OCI-LY7 (cell line): ENCODE data around the gene OR6A2. TPM values are rescaled to one million over a fixed set of nuclear protein-coding genes. Genes with fewer than 3 reads are reported as not detected.

Experiments used
- BruUV-seq: library from RNA; stranded (reverse); fragments of 400-500 nt; replicated peaks from 2 replicates; lab custom pipeline; 2021; lab: Mats Ljungman, UMichigan
- CTCF ChIA-PET: fragments of 300-600 bp; sonication (Branson Sonifier 250); formaldehyde crosslinking; loops from one replicate; lab custom pipeline; 2022; ENCODE audit warnings: antibody characterized with exemption; ENCODE audit not compliant: unreplicated experiment; lab: Charles Lee
- POLR2A ChIA-PET: fragments of 300-600 bp; sonication (Branson Sonifier 250); formaldehyde crosslinking; loops from one replicate; lab custom pipeline; 2022; ENCODE audit warnings: antibody characterized with exemption; lab: Charles Lee
- DNase-seq: peaks from one replicate; pipeline ENCODE4 v3.0.0-alpha.2; 2015; ENCODE audit warnings: low spot score
- H2AFZ ChIP-seq: fragments of 200-600 bp; sonication (generic), shearing (Covaris generic); 2 replicates; pipeline ENCODE4 v1.6.1; 2014; ENCODE audit warnings: mild to moderate bottlenecking, antibody characterized with exemption, low read length, moderate library complexity
- H3K27ac ChIP-seq: fragments of 200-600 bp; sonication (generic); 2 replicates; pipeline ENCODE4 v1.5.1; 2014; ENCODE audit warnings: mixed run types, low read depth, mild to moderate bottlenecking, moderate library complexity, low read length, inconsistent platforms; ENCODE audit not compliant: poor library complexity, severe bottlenecking
- H3K36me3 ChIP-seq: fragments of 200-600 bp; sonication (generic); 2 replicates; pipeline ENCODE4 v1.6.1; 2014; ENCODE audit warnings: mild to moderate bottlenecking, antibody characterized with exemption, low read length, moderate library complexity, mixed read lengths; ENCODE audit not compliant: insufficient read depth
- H3K4me1 ChIP-seq: fragments of 200-600 bp; sonication (generic); 2 replicates; pipeline ENCODE4 v1.5.1; 2014; ENCODE audit warnings: mild to moderate bottlenecking, low read length; ENCODE audit not compliant: insufficient read depth, poor library complexity, severe bottlenecking
- H3K4me2 ChIP-seq: fragments of 200-600 bp; sonication (generic); 2 replicates; pipeline ENCODE4 v1.6.1; 2014; ENCODE audit warnings: mild to moderate bottlenecking, low read length
- H3K4me3 ChIP-seq: fragments of 200-600 bp; sonication (generic); 2 replicates; pipeline ENCODE4 v1.5.1; 2014; ENCODE audit warnings: mild to moderate bottlenecking, low read depth, low read length; ENCODE audit not compliant: poor library complexity, severe bottlenecking
- H3K79me2 ChIP-seq: fragments of 200-600 bp; sonication (generic); 2 replicates; pipeline ENCODE4 v1.6.1; 2016; ENCODE audit warnings: low read depth, mild to moderate bottlenecking, low read length, moderate library complexity, mixed read lengths; ENCODE audit not compliant: insufficient read depth
- H3K9me2 ChIP-seq: fragments of 200-600 bp; sonication (generic); 2 replicates; pipeline ENCODE4 v1.6.1; 2016; ENCODE audit warnings: mild to moderate bottlenecking, low read length, mixed read lengths; ENCODE audit not compliant: insufficient read depth
- H3K9me3 ChIP-seq: fragments of 200-600 bp; sonication (generic); 2 replicates; pipeline ENCODE4 v1.6.1; 2014; ENCODE audit warnings: mild to moderate bottlenecking, mixed run types, low read length, mixed read lengths
- H4K20me1 ChIP-seq: fragments of 200-600 bp; sonication (generic); 2 replicates; pipeline ENCODE4 v1.6.1; 2014; ENCODE audit warnings: mild to moderate bottlenecking, antibody characterized with exemption, low read length, moderate library complexity, mixed read lengths; ENCODE audit not compliant: insufficient read depth
- CTCF ChIP-seq: fragments of 200-600 bp; sonication (generic); conservative IDR thresholded peaks from 2 replicates; pipeline ENCODE4 v1.5.1; 2014; ENCODE audit warnings: mild to moderate bottlenecking, antibody characterized with exemption, low read length, moderate library complexity, mixed read lengths
- EZH2phosphoT487 ChIP-seq: fragments of 200-600 bp; sonication (generic); IDR thresholded peaks from 2 replicates; pipeline ENCODE4 v1.6.1; 2018; ENCODE audit warnings: low read depth, borderline replicate concordance, mild to moderate bottlenecking, mixed run types, antibody characterized with exemption, low read length, moderate library complexity, mixed read lengths
- intact Hi-C: fragments of 100-400 bp; cut with micrococcal nuclease; formaldehyde crosslinking; loops from one replicate; pipeline ENCODE4 v1.10.0; 2022; ENCODE audit not compliant: unreplicated experiment
- total RNA-seq, 2 experiments: library from RNA; depleted of rRNA in 1 of 2; stranded (reverse); fragments of >200 nt in 1 of 2; shearing (Covaris generic) in 1 of 2; gene quantifications; 2 replicates each; pipeline ENCODE4 v1.2.3, GENCODE V29; 2014 to 2022

The OR6A2 gene
- total RNA-seq, 2 experiments from 2014 or later, result 2.2 TPM

- CTCF ChIA-PET, result interaction anchor here (0.5 to 1.1 kb wide), 2 partner anchors 17 to 133 kb away, joined by 3 read pairs; no protein-coding TSS in a partner anchor
These were observed 27.3 kb downstream of the OR6A2 start, which contains the start of gene OR2AG2 for GRCh38 chr11:6771926-6772893. TSS of gene OR2AG2 (minus strand) at chr11:6771976. CDS start at chr11:6768957, 3,019 bp downstream.

GRCh38 chr11:6757373-6757967, 42.0 kb downstream of the OR6A2 start:
- ChIA-PET CTCF (interaction anchor here (2.5 kb wide), 1 partner anchor 19 kb away, joined by 11 read pairs; no protein-coding TSS in a partner anchor), POLR2A (interaction anchor here (0.6 to 0.9 kb wide), 2 partner anchors 21 to 522 kb away, joined by 3 read pairs; no protein-coding TSS in a partner anchor)
- Histone ChIP-seq H3K79me2 (no peaks in the 10 kb centered on the region), H2AFZ (no peak overlapping the region), H3K4me1 (no peaks in the 10 kb centered on the region), H3K9me2 (no peaks in the 10 kb centered on the region), H3K4me3 (no peak overlapping the region), H3K4me2 (no peak overlapping the region), H3K9me3 (no peaks in the 10 kb centered on the region), H4K20me1 (no peaks in the 10 kb centered on the region), H3K27ac (no peak overlapping the region), H3K36me3 (no peaks in the 10 kb centered on the region)
- TF ChIP-seq EZH2phosphoT487, result no peak
- TF ChIP-seq CTCF, result peak; percentile 83
- BruUV-seq, result no TSS peak
- intact Hi-C loops, result loop anchor here (1.0 kb wide), 2 partner anchors 19 to 46 kb away; no protein-coding TSS in a partner anchor
- DNase-seq, result peak; percentile 68

More at GRCh38 chr11:6771926-6772893, 27.3 kb downstream of the OR6A2 start, which contains the start of gene OR2AG2:
- Histone ChIP-seq H2AFZ (0 out of 2 replicates have a peak within 1 kb of the TSS, but pooled peaks have one; percentile 22), H3K36me3 (no peaks in the 10 kb centered on the region), H3K9me2 (no peaks in the 10 kb centered on the region), H3K4me2 (peak within 1 kb of the TSS; percentile 13), H4K20me1 (no peaks in the 10 kb centered on the region), H3K4me3 (no peak within 1 kb of the TSS), H3K27ac (peak within 1 kb of the TSS; percentile 41), H3K79me2 (no peaks in the 10 kb centered on the region), H3K4me1 (peaks cover 17% of the 10 kb centered on the region), H3K9me3 (no peaks in the 10 kb centered on the region)
- DNase-seq, result peak; percentile 79
- no TSS peak for BruUV-seq
- intact Hi-C loops, result no loop called here
- TF ChIP-seq EZH2phosphoT487 (no peak), CTCF (no peak)
- POLR2A ChIA-PET, result interaction anchor here (0.9 kb wide), 1 partner anchor 13 kb away, joined by 4 read pairs; no protein-coding TSS in a partner anchor
